Activated CD4-positive, alpha-beta T cell treated with anti-CD3 and anti-CD28 coated beads, Interleukin-10, Interleukin-2, amounts not matched to agents 100 ng/mL and 50 ng/mL, durations not matched to agents 16 hours and 8 hours (primary cell): ENCODE data around the gene CD8B2.
"Not testable (repeated sequence)": the region's sequence is repeated elsewhere in the genome, so short reads cannot be mapped to it uniquely, and the experiment has no call there.

ENCODE experiments used
- DNase-seq: peaks from one replicate; pipeline ENCODE4 v3.0.0-alpha.2; 2020

Gene CD8B2

DNA sequence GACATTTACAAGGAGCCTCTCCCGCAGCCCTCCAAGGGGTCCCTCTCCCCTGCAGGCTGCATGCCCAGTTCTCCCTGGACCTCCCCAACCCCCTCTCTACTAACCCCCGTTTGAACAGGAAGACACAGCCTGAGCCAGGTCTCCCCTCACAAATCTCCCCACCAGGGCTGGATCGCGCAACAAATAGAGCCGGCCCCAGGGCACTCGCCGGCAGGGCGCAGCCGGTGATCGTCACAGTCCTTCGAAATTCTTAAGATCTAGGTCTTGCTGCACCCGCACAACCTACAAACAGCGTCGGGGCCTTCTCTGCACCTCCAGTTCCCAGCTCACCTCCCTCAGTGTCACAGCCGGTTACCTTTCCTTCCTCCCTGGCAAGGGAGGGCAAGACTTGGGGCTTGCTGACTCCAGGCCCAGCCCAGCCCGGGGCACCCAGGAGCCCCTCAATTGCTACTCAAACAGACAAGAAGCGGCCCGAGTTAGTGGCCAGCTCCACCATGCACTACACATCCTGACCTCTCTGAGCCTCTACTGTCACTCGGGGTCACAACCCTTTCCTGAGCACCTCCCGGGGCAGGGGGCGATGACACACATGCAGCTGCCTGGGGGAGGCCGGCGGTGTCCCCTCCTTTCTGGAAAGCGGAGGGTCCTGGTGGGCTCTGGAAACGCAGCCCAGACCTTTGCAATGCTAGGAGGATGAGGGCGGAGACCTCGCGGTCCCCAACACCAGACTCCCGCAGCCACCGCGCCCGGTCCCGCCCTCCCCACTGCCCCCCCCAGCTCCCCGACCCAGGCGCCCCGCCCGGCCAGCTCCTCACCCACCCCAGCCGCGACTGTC, at the start of gene CD8B2:
Gene CD8B2 (plus strand): TSS at position 814 of the 835 bp plus-strand sequence. CDS start 63 bp downstream, outside the sequence.
- DNase-seq, result not testable (repeated sequence)

DNA sequence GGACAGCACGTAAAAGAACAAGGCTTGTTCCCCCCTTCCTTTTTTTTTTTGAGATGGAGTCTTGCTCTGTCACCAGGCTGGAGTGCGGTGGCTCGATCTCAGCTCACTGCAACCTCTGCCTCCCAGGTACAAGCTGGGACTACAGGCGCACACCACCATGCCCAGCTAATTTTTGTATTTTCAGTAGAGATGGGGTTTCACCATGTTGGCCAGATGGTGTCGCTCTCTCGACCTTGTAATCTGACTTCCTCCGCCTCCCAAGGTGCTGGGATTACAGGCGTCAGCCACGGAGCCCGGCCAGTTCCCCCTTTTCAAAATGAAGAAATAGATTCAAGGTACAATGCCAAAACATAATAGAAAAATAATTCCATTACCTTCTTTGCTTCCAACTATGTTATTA, 25.3 kb upstream of the CD8B2 start:
- DNase-seq, result peak; percentile 17

DNA sequence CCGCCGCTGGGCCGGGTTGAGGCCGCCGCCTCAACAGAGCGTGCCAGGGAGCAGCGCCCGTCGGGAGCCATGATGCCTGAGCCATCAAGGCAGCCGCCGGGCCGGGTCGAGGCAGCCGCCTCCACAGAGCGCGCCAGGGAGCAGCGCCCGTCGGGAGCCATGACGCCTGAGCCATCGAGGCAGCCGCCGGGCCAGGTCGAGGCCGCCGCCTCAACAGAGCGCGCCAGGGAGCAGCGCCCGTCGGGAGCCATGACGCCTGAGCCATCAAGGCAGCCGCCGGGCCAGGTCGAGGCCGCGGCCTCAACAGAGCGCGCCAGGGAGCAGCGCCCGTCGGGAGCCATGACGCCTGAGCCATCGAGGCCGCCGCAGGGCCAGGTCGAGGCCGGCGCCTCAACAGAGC, 19.6 kb upstream of the CD8B2 start:
- DNase-seq, result not testable (repeated sequence)

DNA sequence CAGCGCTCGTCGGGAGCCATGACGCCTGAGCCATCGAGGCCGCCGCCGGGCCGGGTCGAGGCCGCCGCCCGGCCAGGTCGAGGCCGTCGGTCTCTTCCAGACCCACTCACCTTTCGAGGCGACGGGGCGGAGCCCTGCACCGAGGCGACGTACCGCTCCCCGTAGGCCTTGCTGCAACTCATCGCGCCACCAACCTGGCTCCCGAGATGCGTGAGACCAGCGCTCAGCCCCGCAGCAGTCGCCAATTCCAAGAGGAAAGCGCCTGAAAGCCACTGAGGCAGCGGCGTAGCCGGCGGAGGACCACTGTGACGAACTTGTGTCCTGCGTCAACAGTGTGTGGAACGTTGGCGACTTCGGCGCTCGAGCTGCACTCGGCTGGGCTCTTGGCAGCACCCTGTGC, 19.1 kb upstream of the CD8B2 start, which contains the start of gene RGPD3:
Gene RGPD3 (minus strand): TSS at position 307 of the 400 bp plus-strand sequence. CDS start 125 bp downstream, at position 182.
- DNase-seq, result not testable (repeated sequence)

DNA sequence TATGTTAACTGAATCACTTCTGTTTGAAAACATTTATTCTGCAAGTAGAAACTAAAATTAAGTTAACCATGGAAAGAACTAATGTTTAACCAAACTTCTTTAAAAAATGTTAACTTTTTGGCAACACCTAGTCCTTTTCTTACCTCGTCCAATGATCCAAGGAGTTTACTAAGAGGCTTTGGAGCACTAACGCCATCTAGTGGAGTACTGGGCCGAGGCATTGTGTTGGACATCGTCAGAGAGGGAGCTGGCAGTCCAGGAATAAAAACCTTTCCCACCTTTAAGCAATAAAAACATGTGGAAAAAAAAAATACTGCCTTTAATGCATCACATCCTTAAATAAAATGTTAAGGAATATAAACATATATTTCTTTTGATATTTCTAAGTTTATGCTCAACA, 16.5 kb upstream of the CD8B2 start:
- peak; percentile 45 for DNase-seq

DNA sequence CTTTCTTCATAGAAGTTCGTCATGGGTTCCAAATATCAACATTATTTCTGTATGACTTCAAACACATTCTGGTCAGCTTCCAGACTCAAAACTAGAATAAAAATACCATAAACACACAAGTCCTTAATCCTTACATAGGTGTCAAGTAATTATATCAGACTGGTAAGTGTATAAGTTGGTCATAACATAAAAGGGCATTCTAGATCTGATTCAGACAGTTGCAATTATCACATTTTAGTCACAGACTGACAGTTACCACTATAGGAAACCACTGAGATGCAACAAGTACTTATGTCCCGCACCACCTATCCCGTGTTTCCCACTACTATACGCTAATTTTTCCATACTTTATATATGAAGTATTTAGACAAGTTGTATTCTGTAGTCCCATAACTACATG, 9.5 kb upstream of the CD8B2 start:
- not testable (repeated sequence) for DNase-seq

DNA sequence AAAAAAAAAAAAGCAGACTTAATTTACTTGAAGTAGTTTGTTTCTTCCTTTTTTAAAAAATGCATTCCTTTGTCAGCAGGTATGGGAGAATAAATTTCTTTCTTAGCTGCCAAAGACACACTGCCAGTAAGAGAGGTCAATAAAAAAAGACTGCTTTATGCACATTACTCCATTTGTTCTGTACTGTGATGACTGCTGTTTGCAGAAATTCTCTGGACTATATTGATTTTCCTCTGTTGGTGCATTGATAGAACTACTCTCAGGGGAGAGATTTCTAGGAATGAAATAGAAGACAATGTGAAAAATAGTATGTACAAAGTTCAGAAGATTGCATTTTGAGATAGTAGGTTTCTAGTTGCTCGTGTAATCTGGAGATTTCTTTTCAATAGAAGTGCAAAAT, 7.6 kb upstream of the CD8B2 start:
- DNase-seq, result not testable (repeated sequence)

DNA sequence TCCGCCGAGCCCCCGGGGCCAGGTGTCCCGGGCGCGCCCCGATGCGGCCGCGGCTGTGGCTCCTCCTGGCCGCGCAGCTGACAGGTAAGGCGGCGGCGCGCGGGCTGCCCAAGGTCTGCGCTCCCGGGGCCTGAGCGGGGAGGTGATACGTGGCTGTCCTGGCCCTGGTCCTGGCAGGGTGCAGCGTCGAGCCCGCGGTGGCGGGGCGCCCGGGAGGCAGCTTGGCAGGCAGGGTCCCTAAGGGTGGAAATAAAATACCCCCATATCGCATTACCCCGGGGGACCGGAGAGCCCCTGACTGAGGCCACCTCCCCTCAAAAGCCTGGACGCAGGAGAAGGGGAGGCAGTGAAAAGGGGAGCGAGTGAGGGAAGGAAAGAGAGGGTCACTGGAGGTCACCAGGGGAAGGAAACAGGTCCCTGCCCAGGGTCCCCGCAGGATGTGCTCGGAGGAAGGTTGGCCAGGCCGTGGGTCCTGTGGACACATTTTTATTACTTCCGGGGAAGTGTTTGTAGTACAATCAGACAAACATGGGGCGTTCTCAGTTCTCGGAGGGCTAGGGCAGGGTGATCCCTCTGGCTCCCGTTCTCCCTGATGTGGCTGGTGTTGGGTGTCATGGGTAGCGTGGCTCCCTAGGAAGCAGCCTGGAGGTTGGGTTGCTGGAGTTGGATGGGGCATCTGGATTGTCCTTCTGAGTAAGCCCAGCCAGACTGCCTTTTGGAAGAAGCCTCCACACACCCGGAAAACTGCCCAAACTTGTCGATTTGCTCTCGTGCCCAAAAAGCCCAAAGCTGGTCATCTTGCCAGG, 425 bp downstream of the CD8B2 start:
- DNase-seq, result not testable (repeated sequence)

DNA sequence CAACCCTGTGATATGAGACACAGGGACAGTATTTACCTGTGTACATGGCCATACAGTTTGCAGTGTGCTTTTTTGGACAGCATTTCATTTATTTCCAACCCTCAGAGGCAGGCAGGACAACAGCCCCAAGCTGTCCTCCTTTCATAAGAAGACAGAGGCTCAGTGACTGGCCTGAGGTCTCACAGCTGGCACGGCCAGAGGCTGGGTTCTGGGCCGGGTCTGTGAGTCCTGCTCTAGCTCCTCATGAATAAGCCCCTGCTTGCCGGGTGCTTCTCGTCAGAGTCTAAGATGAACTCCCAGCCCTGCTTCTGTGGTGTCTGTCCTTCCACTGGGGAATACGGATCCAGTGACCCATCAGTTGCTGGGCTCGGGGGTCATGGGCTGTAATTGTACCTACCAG, 2.5 kb downstream of the CD8B2 start:
- DNase-seq, result not testable (repeated sequence)

DNA sequence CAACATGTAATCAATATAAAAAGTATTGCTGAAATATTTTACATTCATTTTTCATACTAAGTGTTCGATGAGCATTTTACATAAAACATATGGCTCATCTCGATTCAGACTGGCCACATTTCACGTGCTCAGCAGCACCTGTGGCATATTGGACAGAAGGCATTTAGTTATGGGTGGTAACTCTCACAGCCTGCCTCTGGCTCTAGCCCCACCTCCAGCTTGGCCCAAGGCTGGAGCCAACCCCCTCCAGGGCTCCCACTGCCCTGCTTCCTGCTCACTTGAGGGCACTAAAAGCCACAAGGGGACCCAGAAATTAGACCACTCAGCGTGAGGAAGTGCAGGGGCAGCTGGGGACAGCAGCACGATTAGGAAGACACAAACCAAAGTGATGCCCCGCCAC, 5.2 kb downstream of the CD8B2 start:
- not testable (repeated sequence) for DNase-seq

DNA sequence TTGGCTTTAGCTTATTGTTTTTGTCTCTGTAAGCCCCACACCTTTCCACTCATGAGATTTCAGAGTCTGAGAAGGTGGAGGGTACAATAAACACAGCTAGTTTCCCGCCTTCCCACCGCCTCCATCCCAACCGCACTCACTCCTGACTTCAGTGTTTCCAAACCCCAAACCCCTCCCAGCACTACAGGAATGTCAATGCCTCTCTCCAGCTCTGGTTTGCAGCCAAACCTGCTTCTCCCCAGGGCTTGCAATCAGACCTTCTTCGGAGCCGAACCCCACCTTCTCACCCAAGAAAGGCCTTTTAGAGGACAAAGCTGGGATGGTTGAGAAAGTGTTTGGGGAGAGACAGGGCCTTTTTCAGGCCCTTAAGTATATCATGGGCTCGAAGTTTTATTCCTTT, 5.7 kb downstream of the CD8B2 start:
- not testable (repeated sequence) for DNase-seq

DNA sequence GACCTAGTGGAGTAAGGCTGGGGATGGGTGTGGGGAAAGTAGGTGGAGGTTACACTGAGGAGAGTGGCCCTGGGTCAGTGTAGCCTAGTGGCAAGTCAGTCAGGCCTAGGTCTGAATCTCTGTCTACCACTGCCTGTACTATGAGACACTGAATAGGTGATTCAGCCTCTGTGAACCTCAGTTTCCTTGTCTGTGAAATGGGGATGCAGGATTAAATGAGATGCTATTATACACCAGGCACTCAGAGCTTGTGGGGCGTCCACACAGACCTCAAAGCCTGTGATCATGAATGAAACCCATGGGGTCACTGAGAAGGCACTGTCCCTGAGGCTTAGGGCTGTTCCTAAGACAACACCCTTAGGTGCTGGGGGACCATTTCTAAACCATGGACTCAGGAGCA, 11.4 kb downstream of the CD8B2 start:
- not testable (repeated sequence) for DNase-seq

DNA sequence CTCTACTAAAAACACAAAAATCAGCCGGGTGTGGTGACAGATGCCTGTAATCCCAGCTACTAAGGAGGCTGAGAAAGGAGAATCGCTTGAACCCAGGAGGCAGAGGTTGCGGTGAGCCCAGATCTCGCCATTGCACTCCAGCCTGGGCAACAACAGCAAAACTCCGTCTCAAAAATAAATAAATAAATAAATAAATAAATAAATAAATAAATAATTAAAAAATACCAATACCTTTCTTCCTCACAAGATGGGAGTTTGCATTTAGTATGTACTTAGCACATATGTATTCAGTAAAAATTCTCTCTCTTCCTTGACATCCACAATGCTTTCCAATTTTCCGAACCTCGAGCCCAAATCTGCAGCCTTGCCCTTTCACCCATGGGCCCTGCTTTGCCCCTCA, 13.2 kb downstream of the CD8B2 start:
- not testable (repeated sequence) for DNase-seq

DNA sequence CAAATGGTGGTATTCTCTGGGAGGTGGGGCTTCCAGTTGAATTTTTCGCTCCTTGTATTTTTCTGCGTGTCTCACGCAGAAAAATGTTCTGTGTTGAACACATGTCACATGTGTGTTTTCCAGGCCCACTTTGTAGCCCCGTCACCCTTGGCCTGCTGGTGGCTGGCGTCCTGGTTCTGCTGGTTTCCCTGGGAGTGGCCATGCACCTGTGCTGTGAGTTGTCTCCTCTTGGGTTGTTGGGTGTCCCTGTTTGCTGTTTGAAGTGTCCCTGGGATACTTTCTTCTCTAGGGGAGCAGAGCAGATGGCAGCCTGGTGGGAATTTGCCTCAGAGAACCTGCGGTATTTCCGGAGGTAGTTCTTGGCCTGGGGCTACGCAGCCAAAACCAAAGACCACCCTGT, 15.2 kb downstream of the CD8B2 start:
- not testable (repeated sequence) for DNase-seq

DNA sequence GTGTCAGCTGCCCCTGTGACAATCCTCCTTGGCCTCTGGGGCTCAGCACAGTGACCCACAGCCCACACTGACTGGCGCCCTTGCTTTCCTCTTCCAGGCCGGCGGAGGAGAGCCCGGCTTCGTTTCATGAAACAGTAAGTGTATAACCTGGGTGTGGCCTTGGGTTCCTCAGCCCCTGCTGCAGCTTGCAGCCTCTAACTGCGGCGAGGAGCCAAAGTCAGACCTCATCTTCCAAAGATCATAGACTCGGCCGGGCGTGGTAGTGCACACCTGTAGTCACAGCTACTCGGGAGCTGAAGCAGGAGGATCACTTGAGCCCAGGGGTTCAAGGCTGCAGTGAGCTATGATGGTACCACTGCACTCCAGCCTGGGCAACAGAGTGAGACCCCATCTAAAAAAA, 17.0 kb downstream of the CD8B2 start:
- DNase-seq, result not testable (repeated sequence)

DNA sequence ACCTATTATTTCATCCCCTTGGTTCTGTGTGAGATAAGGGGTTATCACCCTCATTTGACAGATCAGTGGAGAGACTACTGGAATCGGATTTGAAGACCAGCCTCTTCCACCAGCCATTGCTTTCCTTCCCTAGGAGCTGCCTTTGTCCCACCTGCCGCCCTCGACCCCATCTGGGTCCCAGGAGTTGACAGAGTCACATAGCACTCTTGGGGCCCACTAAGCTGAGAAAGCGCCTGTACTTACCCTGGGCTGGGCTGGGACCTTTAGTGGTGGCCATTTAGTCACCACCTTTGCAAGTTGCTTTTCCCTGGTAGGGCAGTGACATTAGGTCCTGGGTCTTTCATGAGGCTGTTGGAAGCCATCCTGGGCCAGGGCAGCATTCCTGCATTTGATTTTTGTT, 17.6 kb downstream of the CD8B2 start:
- not testable (repeated sequence) for DNase-seq

DNA sequence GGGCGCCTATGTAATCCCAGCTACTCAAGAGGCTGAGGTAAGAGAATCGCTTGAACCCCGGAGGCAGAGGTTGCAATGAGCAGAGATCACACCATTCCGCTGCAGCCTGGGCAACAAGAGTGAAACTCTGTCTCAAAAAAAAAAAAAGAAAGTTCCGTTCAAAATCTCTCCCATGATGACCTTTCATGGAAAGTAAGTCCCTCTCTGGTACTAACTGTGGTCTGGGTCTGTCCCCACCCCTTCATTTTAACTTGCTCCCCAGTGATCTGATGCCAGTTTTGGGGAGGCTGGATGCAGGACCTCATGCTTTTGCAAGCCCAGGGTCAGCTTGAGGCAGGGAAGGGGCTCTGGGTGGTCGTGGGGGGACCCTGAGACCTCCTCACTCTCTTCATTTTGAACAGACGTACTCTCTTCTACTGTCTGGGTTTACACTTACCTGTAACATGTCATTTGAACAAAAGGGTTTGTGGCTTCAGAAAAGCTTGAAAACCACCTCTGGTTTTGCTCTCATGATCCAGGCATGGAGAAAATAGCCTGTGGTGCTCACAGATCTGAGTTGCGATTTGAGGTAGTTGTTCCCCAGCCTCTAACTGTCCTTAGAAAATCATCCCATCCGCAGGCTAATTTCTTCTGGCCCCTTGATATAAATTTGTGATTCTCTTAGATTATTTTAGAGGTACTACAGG, 19.0 kb downstream of the CD8B2 start:
- peak; percentile 28 for DNase-seq

DNA sequence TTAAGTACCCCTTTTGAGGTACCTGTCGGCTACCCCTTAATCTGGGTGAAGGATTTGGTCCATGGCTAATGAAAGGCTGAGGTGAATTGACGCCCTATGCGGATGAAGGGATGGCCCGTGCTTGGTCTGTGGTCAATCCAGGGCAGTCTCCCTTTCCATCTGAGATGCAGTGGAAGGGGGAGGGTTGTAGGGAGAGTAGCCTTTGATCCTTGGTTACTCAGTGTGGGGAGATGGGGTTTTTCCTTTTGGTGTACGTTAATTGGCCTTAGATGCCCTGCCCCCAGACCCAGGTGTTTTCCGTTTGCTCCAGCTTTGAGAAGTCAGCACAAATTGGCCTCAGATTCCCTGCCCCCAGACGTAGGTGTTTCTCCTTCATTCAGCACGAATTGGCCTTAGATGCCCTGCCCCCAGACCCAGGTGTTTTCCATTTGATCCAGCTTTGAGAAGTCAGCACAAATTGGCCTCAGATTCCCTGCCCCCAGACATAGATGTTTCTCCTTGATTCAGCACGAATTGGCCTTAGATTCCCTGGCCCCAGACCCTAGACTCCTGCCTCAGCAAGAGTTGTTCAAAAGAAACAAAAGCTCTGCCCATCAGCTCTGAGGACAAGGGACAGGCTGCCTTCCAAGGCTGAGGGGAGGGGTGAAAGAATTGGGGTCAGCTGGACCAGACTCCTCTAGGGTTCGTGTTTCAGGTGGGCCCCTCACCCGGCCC, 21.7 kb downstream of the CD8B2 start:
- not testable (repeated sequence) for DNase-seq

DNA sequence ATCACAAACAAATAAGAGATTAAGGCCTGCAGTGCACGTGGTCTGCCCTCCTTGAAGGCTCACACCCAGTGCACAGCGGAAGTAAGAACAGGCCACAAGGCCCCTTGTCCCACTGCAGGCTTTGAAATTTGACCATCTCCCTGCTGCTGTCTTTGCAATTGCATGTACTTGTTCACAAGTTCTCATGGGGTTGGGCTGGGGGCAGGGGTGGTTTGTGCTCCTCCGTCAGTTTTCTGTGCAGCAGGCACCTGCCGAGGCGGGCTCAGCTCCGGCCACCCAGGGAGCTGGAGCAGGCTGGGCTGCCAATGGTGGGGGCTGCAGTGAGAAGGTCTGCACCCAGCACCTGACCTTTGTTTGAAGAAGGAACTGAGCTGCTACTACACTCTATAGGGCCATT, 22.2 kb downstream of the CD8B2 start:
- not testable (repeated sequence) for DNase-seq

DNA sequence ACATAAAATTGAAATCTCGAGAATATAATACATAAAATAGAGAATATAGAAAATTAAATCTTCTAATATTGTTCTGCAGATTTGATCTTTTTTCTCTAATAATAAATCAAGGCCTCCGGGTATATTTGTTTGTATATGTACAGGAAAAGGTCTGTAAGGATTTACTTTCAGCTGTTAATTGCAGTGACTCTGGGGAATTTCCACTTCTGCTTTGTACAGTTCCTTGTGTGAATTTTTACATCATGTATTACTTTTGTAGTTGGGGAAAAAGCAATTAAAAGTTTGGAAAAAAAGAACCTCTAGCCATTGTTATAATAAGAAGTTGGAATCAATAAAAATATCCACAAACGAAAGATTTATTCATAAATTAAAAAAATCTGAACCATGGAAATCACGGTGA, 23.6 kb downstream of the CD8B2 start:
- not testable (repeated sequence) for DNase-seq

DNA sequence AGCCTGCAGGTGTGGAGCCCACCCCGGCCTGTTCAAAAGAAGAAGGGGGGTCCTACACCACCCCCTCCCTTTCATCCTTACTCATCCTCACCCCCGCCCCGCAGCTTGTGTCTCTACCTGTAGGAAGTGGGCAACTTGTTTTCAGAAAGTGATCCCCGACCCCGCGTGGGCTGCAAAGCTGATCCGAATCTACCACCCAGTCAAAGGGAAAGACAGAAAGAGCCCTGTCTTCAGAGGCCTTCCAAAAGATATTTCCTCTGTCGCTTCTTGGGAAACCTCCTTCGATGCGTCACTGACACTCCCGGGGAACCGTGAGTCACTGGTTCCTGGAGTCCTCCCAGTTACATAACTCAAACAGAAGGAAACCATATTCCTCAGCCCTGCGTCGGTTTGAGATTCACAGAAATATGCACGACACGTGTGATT, 24.3 kb downstream of the CD8B2 start:
- peak; percentile 52 for DNase-seq

DNA sequence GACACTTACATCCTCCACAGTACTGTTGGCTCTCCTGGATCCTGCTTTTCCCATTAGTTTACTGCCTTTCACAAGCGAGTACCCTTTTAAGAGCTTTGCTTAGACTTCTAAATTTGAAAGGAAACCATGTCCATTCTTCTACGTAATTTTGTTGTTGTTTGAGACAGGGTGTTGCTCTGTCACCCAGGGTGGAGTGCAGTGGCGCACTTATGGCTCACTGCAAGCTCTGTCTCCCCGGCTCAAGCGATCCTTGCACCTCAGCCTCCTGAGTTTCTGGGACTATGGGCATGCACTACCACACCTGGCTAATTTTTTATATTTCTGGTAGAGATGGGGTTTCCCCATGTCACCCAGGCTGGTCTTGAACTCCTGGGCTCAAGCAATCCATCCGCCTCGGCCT, 24.8 kb downstream of the CD8B2 start:
- not testable (repeated sequence) for DNase-seq
